Activated T-cell treated with anti-CD3 and anti-CD28 coated beads, Interleukin-2, amount 50 U/mL, for 1 hour (primary cell): Measurements from ENCODE around the gene FOXP2.
"Not testable (repeated sequence)": the region's sequence is repeated elsewhere in the genome, so short reads cannot be mapped to it uniquely, and the experiment has no call there.

Experiments
- DNase-seq: peaks from one replicate; pipeline ENCODE4 v3.0.0-alpha.2; 2020

The FOXP2 gene

GRCh38 chr7:114606100-114606499 is 191.5 kb downstream of the FOXP2 start:
- DNase-seq = no peak

GRCh38 chr7:114608822-114609221 is 194.2 kb downstream of the FOXP2 start:
- not testable (repeated sequence) for DNase-seq

GRCh38 chr7:114620208-114620607 is 205.6 kb downstream of the FOXP2 start:
- DNase-seq = no peak

GRCh38 chr7:114622221-114622620 is 207.6 kb downstream of the FOXP2 start:
- no peak for DNase-seq

- no peak for DNase-seq
Measured at GRCh38 chr7:114623146-114623545, 208.5 kb downstream of the FOXP2 start.

- no peak for DNase-seq
Measured at GRCh38 chr7:114627231-114627630, 212.6 kb downstream of the FOXP2 start.

GRCh38 chr7:114628362-114628761 is 213.7 kb downstream of the FOXP2 start:
- no peak for DNase-seq

GRCh38 chr7:114629762-114630161 is 215.1 kb downstream of the FOXP2 start:
- DNase-seq = no peak

GRCh38 chr7:114630201-114630990 is 215.8 kb downstream of the FOXP2 start:
- no peak for DNase-seq

GRCh38 chr7:114631249-114631822 is 216.7 kb downstream of the FOXP2 start:
- no peak for DNase-seq

GRCh38 chr7:114639451-114639850 is 224.8 kb downstream of the FOXP2 start:
- no peak for DNase-seq

GRCh38 chr7:114644455-114644854 is 229.8 kb downstream of the FOXP2 start:
- no peak for DNase-seq

GRCh38 chr7:114645451-114645850 is 230.8 kb downstream of the FOXP2 start:
- no peak for DNase-seq

- no peak for DNase-seq
Measured at GRCh38 chr7:114647518-114647917, 232.9 kb downstream of the FOXP2 start.

GRCh38 chr7:114648117-114648516 is 233.5 kb downstream of the FOXP2 start:
- no peak for DNase-seq

- DNase-seq = no peak
Measured at GRCh38 chr7:114648680-114649079, 234.1 kb downstream of the FOXP2 start.

- DNase-seq = no peak
Measured at GRCh38 chr7:114649689-114650088, 235.1 kb downstream of the FOXP2 start.

GRCh38 chr7:114650491-114650890 is 235.9 kb downstream of the FOXP2 start:
- DNase-seq = no peak

- DNase-seq = no peak
Measured at GRCh38 chr7:114652041-114652440, 237.4 kb downstream of the FOXP2 start.

- DNase-seq = no peak
Measured at GRCh38 chr7:114653364-114654088, 238.9 kb downstream of the FOXP2 start.

GRCh38 chr7:114656466-114656865 is 241.9 kb downstream of the FOXP2 start:
- DNase-seq = no peak

- DNase-seq = no peak
Measured at GRCh38 chr7:114657279-114657678, 242.7 kb downstream of the FOXP2 start.

- DNase-seq = no peak
Measured at GRCh38 chr7:114658216-114658615, 243.6 kb downstream of the FOXP2 start.
